HepG2 (cell line): ENCODE data around the gene NHSL1. TPM values are rescaled to one million over a fixed set of nuclear protein-coding genes. Genes with fewer than 3 reads are reported as not detected.
A peak's percentile ranks its signal among the peaks of the same experiment; 100 is the strongest.

Experiments
- FOXO1 ChIP-seq: sonication (generic); formaldehyde crosslinking; IDR thresholded peaks from 2 replicates; pipeline ENCODE4 v1.4.0; 2020; ENCODE audit warnings: missing genetic modification reagents
- GZF1 ChIP-seq: sonication (generic); formaldehyde crosslinking; IDR thresholded peaks from 2 replicates; pipeline ENCODE4 v1.5.1; 2020; ENCODE audit warnings: mild to moderate bottlenecking, missing genetic modification reagents
- JDP2 ChIP-seq: sonication (generic); formaldehyde crosslinking; IDR thresholded peaks from 2 replicates; pipeline ENCODE4 v1.8.1; 2022; ENCODE audit warnings: missing genetic modification reagents, borderline replicate concordance
- KLF11 ChIP-seq: IDR thresholded peaks from 2 replicates; pipeline ENCODE4 v1.6.1; 2016; ENCODE audit warnings: missing compliant biosample characterization
- KLF9 ChIP-seq: IDR thresholded peaks from 2 replicates; pipeline ENCODE4 v1.6.1; 2016; ENCODE audit warnings: low read depth
- LRRFIP1 ChIP-seq: sonication (generic); formaldehyde crosslinking; conservative IDR thresholded peaks from 2 replicates; pipeline ENCODE4 v1.4.0; 2020; ENCODE audit warnings: missing genetic modification reagents
- MAX ChIP-seq: IDR thresholded peaks from 2 replicates; pipeline ENCODE4 v1.6.1; 2012; ENCODE audit warnings: inconsistent platforms
- MED1 ChIP-seq: sonication (generic); formaldehyde crosslinking; IDR thresholded peaks from 2 replicates; pipeline ENCODE4 v1.4.0; 2020; ENCODE audit warnings: missing genetic modification reagents
- POGZ ChIP-seq: sonication (generic); formaldehyde crosslinking; IDR thresholded peaks from 2 replicates; pipeline ENCODE4 v1.4.0; 2020; ENCODE audit warnings: mild to moderate bottlenecking, missing genetic modification reagents
- SOX13 ChIP-seq, 3 experiments: fragments of 450-650 bp in 1 of 3; sonication (generic) in 1 of 3; formaldehyde crosslinking in 1 of 3; IDR thresholded peaks in 2 of 3; conservative IDR thresholded peaks in 1 of 3; 2 replicates each; pipeline versions ENCODE4 v1.5.0 to v1.6.1; 2016 to 2020; ENCODE audit warnings: antibody characterized with exemption in 1 of 3, mild to moderate bottlenecking in 1 of 3, missing compliant biosample characterization in 1 of 3, missing genetic modification reagents in 1 of 3, moderate library complexity in 1 of 3
- ZNF382 ChIP-seq: sonication (generic); formaldehyde crosslinking; IDR thresholded peaks from 2 replicates; pipeline ENCODE4 v1.5.0; 2020; ENCODE audit warnings: missing genetic modification reagents, mild to moderate bottlenecking, borderline replicate concordance
- ZNF558 ChIP-seq: sonication (generic); formaldehyde crosslinking; IDR thresholded peaks from 2 replicates; pipeline ENCODE4 v1.9.0; 2022; ENCODE audit warnings: mild to moderate bottlenecking, missing genetic modification reagents, borderline replicate concordance
- ZNF7 ChIP-seq: IDR thresholded peaks from 2 replicates; pipeline ENCODE4 v1.6.1; 2016; ENCODE audit warnings: missing biosample characterization, missing genetic modification reagents
- polyA plus RNA-seq, 8 experiments: library from polyadenylated mRNA; depleted of rRNA in 3 of 8; stranded (reverse) in 7 of 8; unstranded in 1 of 8; fragments of >200 nt; fragmentation: Illumina TruSeq in 4 of 8; extraction: Trizol in 4 of 8; gene quantifications; 2 replicates each; pipeline versions ENCODE4 v1.2.1 to v1.2.3, GENCODE V29; 2011 to 2016; ENCODE audit warnings: low read depth in 4 of 8, missing spikeins in 1 of 8, mixed read lengths in 1 of 8; ENCODE audit not compliant: insufficient read depth in 1 of 8
- total RNA-seq, 5 experiments: library from RNA; depleted of rRNA; stranded (reverse); fragments of >200 nt; fragmentation: Illumina TruSeq; extraction: Trizol; gene quantifications; 2 replicates each; pipeline ENCODE4 v1.2.3, GENCODE V29; 2016; ENCODE audit warnings: low read depth in 1 of 5
- TF ChIP-seq, protein P1 (sequence below): sonication (generic); formaldehyde crosslinking; IDR thresholded peaks from 2 replicates; pipeline ENCODE4 v1.4.0; 2020; ENCODE audit warnings: missing genetic modification reagents, borderline replicate concordance
- TF ChIP-seq, protein P2 (sequence below), 2 experiments: fragments of 450-650 bp in 1 of 2; sonication (generic) in 1 of 2; formaldehyde crosslinking; IDR thresholded peaks; 2 replicates each; pipeline versions ENCODE4 v1.5.0 to v1.8.0; 2020 to 2022; ENCODE audit warnings: mild to moderate bottlenecking in 1 of 2, missing genetic modification reagents in 1 of 2
- TF ChIP-seq, protein P3 (sequence below): sonication (generic); formaldehyde crosslinking; IDR thresholded peaks from 2 replicates; pipeline ENCODE4 v1.4.0; 2020; ENCODE audit warnings: missing genetic modification reagents

Gene NHSL1
- total and polyA plus RNA-seq, 2 of the 13 experiments (the other 11 are each of a cell fraction or from before 2014, with no cell fraction given) = 24.9 to 53.6 TPM

DNA sequence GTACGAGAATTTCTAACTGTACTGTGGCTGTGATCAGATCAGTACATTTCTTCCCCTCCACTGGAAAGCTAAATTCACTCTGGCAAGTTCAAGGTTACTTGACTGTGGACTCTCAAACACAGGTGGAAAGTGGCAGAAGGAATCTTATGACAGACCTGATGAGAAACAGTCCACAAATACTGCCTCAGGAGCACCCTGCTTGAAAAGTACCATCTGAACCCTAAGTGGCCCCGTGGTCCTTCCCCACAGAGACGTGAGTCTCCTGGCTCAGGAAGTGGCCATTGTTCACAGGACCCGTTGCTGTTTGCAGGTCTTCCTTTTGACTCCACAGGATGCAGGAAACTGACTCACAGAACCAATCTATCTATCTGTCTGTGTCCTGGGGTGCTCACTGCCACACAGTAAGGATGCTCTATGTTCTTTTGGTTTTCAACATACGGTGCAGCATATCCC, 47.5 kb upstream of the NHSL1 start (continued):
- TF ChIP-seq, protein P1, sequence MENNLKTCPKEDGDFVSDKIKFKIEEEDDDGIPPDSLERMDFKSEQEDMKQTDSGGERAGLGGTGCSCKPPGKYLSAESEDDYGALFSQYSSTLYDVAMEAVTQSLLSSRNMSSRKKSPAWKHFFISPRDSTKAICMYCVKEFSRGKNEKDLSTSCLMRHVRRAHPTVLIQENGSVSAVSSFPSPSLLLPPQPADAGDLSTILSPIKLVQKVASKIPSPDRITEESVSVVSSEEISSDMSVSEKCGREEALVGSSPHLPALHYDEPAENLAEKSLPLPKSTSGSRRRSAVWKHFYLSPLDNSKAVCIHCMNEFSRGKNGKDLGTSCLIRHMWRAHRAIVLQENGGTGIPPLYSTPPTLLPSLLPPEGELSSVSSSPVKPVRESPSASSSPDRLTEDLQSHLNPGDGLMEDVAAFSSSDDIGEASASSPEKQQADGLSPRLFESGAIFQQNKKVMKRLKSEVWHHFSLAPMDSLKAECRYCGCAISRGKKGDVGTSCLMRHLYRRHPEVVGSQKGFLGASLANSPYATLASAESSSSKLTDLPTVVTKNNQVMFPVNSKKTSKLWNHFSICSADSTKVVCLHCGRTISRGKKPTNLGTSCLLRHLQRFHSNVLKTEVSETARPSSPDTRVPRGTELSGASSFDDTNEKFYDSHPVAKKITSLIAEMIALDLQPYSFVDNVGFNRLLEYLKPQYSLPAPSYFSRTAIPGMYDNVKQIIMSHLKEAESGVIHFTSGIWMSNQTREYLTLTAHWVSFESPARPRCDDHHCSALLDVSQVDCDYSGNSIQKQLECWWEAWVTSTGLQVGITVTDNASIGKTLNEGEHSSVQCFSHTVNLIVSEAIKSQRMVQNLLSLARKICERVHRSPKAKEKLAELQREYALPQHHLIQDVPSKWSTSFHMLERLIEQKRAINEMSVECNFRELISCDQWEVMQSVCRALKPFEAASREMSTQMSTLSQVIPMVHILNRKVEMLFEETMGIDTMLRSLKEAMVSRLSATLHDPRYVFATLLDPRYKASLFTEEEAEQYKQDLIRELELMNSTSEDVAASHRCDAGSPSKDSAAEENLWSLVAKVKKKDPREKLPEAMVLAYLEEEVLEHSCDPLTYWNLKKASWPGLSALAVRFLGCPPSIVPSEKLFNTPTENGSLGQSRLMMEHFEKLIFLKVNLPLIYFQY (CRISPR knock-in tag) = no peak
- TF ChIP-seq, protein P2, sequence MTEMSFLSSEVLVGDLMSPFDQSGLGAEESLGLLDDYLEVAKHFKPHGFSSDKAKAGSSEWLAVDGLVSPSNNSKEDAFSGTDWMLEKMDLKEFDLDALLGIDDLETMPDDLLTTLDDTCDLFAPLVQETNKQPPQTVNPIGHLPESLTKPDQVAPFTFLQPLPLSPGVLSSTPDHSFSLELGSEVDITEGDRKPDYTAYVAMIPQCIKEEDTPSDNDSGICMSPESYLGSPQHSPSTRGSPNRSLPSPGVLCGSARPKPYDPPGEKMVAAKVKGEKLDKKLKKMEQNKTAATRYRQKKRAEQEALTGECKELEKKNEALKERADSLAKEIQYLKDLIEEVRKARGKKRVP (CRISPR knock-in tag; IDR thresholded peaks at IDR 0.05) = 0 out of 4 replicates have a peak, but pooled peaks of 1 of the 2 experiments have one; percentile 22
- TF ChIP-seq, protein P3, sequence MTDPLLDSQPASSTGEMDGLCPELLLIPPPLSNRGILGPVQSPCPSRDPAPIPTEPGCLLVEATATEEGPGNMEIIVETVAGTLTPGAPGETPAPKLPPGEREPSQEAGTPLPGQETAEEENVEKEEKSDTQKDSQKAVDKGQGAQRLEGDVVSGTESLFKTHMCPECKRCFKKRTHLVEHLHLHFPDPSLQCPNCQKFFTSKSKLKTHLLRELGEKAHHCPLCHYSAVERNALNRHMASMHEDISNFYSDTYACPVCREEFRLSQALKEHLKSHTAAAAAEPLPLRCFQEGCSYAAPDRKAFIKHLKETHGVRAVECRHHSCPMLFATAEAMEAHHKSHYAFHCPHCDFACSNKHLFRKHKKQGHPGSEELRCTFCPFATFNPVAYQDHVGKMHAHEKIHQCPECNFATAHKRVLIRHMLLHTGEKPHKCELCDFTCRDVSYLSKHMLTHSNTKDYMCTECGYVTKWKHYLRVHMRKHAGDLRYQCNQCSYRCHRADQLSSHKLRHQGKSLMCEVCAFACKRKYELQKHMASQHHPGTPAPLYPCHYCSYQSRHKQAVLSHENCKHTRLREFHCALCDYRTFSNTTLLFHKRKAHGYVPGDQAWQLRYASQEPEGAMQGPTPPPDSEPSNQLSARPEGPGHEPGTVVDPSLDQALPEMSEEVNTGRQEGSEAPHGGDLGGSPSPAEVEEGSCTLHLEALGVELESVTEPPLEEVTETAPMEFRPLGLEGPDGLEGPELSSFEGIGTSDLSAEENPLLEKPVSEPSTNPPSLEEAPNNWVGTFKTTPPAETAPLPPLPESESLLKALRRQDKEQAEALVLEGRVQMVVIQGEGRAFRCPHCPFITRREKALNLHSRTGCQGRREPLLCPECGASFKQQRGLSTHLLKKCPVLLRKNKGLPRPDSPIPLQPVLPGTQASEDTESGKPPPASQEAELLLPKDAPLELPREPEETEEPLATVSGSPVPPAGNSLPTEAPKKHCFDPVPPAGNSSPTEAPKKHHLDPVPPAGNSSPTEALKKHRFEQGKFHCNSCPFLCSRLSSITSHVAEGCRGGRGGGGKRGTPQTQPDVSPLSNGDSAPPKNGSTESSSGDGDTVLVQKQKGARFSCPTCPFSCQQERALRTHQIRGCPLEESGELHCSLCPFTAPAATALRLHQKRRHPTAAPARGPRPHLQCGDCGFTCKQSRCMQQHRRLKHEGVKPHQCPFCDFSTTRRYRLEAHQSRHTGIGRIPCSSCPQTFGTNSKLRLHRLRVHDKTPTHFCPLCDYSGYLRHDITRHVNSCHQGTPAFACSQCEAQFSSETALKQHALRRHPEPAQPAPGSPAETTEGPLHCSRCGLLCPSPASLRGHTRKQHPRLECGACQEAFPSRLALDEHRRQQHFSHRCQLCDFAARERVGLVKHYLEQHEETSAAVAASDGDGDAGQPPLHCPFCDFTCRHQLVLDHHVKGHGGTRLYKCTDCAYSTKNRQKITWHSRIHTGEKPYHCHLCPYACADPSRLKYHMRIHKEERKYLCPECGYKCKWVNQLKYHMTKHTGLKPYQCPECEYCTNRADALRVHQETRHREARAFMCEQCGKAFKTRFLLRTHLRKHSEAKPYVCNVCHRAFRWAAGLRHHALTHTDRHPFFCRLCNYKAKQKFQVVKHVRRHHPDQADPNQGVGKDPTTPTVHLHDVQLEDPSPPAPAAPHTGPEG (CRISPR knock-in tag) = no peak
- no peak for TF ChIP-seq ZNF7 (CRISPR knock-in tag)
- TF ChIP-seq MAX = no peak
- TF ChIP-seq FOXO1 (CRISPR knock-in tag) = peak; percentile 47; the same call in 1 of the 2 replicates
- no peak for TF ChIP-seq SOX13 (IDR thresholded peaks at IDR 0.05)
- TF ChIP-seq SOX13 (CRISPR knock-in tag; conservative IDR thresholded peaks at IDR 0.05 in 1 of 2, IDR thresholded peaks at IDR 0.05 in 1 of 2) = peak in 1 of 2 experiments; percentile 72; a peak in 1 of 4 replicates
- TF ChIP-seq KLF11 = peak; percentile 69; the same call in 1 of the 2 replicates
- no peak for TF ChIP-seq LRRFIP1 (CRISPR knock-in tag)
- TF ChIP-seq POGZ (CRISPR knock-in tag) = peak; percentile 50; the same call in 1 of the 2 replicates
- TF ChIP-seq GZF1 (CRISPR knock-in tag) = no peak
- TF ChIP-seq KLF9 = no peak
- TF ChIP-seq ZNF558 = no peak
- TF ChIP-seq MED1 (CRISPR knock-in tag) = no peak; the same call in 1 of the 2 replicates
- no peak for TF ChIP-seq ZNF382 (CRISPR knock-in tag)
- TF ChIP-seq JDP2 (CRISPR knock-in tag) = no peak
